ENCODE measurements around the gene SOBP. TPM values are rescaled to one million over a fixed set of nuclear protein-coding genes. Genes with fewer than 3 reads are reported as not detected.
A peak's percentile ranks its signal among the peaks of the same experiment; 100 is the strongest.
"Not testable (repeated sequence)": the region's sequence is repeated elsewhere in the genome, so short reads cannot be mapped to it uniquely, and the experiment has no call there.

SOBP gene
- total RNA-seq, 1 donor from 2014 or later: 18.5 TPM

DNA sequence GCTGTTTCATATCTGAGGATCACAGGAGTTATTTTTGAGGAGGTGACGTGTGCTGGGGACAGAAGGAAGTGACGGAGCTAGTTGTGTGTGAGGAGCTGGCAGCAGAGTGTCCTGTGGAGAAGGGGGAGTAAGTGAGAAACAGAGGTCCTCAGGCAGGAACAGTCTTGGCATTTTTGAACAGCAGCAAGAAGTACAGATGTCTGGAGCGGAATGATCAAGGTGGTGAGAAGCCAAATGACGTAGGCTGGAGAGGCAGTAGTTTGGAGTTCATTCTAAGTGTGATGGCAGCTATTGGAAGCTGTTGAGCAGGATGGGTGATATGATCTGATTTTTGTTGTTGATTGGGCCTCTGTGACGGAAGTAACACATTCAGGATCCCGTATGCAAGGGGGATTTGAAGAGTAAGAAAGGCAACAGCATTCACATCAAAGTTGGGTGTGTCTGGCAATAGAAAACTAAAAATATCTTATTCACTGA lies 52.3 kb downstream of the SOBP start:
- ATAC-seq (peak; percentile 10), DNase-seq (ENCODE audit: low spot score) (no peak)
- intact Hi-C loops (cut with DNase I): no loop called here

GRCh38 chr6:107543088-107543487 lies 53.2 kb downstream of the SOBP start:
- DNase-seq (ENCODE audit: low spot score) (no peak), ATAC-seq (no peak)
- intact Hi-C loops (cut with DNase I): no loop called here

- no peak for DNase-seq (ENCODE audit: low spot score)
- intact Hi-C loops (cut with DNase I): no loop called here
- no peak for ATAC-seq
Measured at GRCh38 chr6:107543567-107543966, 53.6 kb downstream of the SOBP start.

DNA sequence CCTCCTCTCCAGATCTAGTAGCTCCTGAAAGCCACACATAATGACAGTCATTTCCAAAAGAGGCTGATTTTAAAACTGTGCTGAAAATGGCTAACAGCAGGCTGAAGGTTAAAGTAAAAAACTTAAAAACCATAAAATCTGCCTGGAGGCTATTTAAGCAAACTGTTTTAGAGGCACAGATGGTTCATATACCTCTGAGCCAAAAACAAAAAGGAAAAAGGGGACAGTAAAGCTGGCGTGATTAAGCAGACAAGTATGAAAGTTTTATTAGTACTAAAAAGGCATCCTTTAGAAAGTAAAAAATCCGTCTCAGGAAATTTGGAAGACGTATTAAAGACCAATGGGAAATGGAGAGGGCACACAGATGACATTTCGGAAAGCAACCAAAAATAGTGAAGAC lies 55.8 kb downstream of the SOBP start:
- ATAC-seq (no peak), DNase-seq (ENCODE audit: low spot score) (no peak)
- intact Hi-C loops (cut with DNase I): no loop called here

DNA sequence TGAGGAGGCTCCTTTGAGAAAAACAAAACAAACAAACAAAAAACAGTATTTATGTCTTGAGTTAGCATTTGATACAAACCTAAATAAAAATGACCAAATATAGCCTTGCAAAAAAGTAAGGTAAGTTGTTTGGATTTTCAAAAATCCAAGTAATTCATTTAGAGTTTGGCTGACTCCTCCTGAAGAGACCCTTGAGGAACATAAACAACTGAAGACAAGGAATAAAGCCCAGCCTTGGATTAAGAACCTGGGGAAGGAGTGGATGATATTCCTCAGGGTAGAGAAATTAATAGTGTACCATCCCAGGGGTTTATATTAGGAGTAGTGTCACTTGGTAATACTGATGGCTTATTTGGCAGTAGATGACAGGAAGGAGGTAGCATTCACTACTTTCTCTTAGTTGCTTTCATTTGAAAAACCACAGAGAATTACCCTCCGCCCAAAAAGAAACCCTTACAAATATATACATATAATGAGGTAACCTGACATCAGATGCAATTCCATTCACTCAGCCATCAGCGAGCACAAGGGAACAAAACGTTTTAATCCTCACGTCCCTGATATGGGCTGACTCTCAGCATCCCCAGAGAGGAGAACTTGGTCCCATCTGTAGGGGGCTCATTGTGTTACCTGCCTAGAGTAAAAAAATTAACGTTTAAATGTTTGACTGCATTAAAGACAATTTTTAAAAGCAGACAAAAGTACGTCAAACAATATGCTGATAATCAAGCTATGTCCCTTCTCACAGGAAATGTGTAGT lies 57.0 kb downstream of the SOBP start:
- intact Hi-C loops (cut with DNase I): no loop called here
- DNase-seq (ENCODE audit: low spot score) (no peak), ATAC-seq (no peak)

DNA sequence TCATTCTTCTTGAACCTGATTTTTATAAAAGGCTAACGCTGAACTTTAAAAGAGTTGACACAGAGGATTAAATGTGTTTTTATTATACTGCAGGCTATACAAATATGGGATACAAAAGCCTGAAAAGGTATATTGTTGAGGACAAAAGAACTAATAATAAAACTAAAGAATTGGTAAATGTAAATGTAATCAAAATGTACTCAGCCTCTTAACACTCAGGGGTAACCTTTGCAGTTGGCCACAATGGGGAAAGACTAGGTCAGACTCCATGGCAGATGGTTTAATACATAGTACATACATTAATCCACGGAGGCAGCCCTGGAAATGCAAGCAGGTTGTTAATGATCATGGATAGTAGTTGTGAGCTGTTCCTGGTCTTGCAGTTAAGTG lies 57.5 kb downstream of the SOBP start:
- intact Hi-C loops (cut with DNase I): no loop called here
- DNase-seq (ENCODE audit: low spot score) (no peak), ATAC-seq (no peak)

GRCh38 chr6:107550241-107550840 lies 60.4 kb downstream of the SOBP start:
- intact Hi-C loops (cut with DNase I): no loop called here
- ATAC-seq (no peak), DNase-seq (ENCODE audit: low spot score) (no peak)

DNA sequence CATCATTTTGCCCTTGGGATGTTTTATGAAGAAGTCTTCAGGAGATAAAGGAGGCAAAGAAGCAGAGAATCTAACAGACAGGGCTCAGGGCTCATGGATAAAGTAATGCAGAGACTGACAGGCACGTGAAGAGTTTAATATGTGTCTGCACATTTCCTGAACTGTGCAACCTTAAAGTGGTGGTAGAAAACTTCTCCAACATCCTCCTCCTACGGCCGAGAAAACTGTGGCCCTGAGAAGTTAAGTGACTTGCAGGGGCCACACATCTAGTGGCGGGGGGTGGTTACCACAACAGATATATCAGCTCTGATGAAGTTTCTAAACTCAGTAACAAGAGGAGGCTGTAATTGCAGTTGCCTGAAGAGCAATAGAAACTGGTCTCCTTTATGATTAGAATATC lies 61.0 kb downstream of the SOBP start:
- ATAC-seq: no peak
- no peak for DNase-seq (ENCODE audit: low spot score)
- intact Hi-C loops (cut with DNase I): no loop called here

GRCh38 chr6:107553121-107553520 lies 63.2 kb downstream of the SOBP start:
- DNase-seq (ENCODE audit: low spot score); intact Hi-C loops (cut with DNase I); ATAC-seq: not testable (repeated sequence)

DNA sequence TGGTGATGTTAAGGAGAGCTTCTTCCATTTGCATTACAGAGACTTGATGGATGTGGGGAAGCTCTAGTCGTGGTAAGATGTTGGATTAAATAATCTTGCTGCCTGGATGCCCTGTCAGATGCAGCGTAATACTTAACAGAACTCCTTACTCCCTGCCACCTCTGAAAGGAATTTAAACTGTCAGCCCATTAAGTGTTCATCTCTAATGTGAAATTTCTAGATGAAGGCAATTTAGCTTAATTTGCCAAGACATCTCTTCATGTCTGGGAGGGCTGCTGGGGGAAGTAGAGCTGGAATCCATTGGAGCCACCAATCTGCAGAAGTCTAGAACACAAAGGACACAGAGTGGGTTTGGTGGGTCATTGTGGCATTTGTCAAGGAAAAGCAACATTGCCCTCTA lies 64.4 kb downstream of the SOBP start:
- intact Hi-C loops (cut with DNase I): no loop called here
- no peak for DNase-seq (ENCODE audit: low spot score)
- no peak for ATAC-seq

- no peak for ATAC-seq
- intact Hi-C loops (cut with DNase I): no loop called here
Measured at GRCh38 chr6:107554918-107555317, 65.0 kb downstream of the SOBP start.

DNA sequence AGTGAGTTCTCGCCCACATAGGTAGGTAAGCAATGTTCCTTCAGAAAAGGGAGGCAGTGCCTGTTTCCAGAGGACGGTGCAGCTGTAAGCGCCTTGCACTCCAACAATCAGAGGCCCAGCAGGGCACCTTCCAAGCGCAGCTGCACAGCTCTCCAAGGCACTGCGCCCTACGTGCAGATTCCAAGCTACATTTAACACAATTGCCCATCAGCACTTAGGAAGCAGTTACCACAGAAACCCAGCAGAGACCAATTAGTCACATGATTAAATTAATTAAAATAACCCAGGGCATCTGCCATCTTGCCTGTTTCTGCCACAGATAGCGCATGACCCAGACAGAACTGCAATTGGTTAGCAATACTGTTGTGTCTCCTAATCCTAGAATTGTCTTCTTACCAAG lies 65.5 kb downstream of the SOBP start:
- no peak for DNase-seq (ENCODE audit: low spot score)
- intact Hi-C loops (cut with DNase I): no loop called here
- ATAC-seq: no peak

More at GRCh38 chr6:107554918-107555317, 65.0 kb downstream of the SOBP start:
- no peak for DNase-seq (ENCODE audit: low spot score)

GRCh38 chr6:107556082-107556481 lies 66.2 kb downstream of the SOBP start:
- DNase-seq (ENCODE audit: low spot score): no peak
- intact Hi-C loops (cut with DNase I): no loop called here
- no peak for ATAC-seq

GRCh38 chr6:107557698-107558097 lies 67.8 kb downstream of the SOBP start:
- no peak for DNase-seq (ENCODE audit: low spot score)
- intact Hi-C loops (cut with DNase I): no loop called here
- no peak for ATAC-seq

GRCh38 chr6:107560657-107561056 lies 70.7 kb downstream of the SOBP start:
- ATAC-seq: peak; percentile 84
- DNase-seq (ENCODE audit: low spot score): no peak
- intact Hi-C loops (cut with DNase I): no loop called here

GRCh38 chr6:107561306-107561705 lies 71.4 kb downstream of the SOBP start:
- ATAC-seq: peak; percentile 89
- DNase-seq (ENCODE audit: low spot score): peak; percentile 69
- intact Hi-C loops (cut with DNase I): no loop called here

DNA sequence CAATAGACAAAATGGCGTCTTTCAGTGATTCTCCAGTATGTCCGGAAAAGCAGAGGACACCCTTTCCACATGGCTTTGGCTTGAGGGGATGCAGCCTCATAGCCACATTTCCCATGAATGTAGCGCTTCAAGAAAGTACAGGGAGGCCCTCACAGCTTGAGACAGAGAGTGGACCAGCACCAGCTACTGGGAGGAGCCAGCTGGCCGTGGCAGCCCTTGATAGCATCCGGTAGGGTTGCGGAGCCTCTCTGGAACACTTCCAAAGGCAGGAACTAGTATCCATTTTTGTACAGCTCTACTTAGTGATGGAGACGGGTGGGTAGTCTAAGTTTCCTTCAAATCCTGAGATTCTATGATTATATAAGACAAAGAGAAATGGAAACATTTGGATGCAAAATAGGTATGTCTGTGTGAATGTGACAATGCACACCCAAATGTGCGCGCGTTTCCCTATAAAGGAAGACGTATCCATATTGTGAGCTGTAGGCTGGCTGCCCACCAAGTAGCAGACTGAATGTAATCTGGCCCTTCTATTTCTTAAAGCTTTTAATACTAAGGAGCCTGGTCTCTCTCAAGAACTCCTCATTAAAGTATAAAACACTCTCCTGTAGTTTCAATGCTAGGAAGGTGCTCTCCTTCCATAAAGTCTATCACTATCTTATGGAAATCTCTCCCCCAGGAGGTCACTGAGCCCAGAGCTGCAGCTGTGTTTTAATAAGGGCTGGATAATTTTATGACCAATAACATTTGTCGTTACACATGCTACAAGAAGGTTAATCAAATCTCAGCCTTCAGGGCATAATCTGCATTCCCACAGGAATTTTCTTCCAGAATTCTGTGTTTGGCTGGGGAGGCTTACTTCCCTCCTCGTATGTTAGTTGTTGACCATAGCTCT lies 74.0 kb downstream of the SOBP start:
- intact Hi-C loops (cut with DNase I): no loop called here
- no peak for ATAC-seq
- no peak for DNase-seq (ENCODE audit: low spot score)

DNA sequence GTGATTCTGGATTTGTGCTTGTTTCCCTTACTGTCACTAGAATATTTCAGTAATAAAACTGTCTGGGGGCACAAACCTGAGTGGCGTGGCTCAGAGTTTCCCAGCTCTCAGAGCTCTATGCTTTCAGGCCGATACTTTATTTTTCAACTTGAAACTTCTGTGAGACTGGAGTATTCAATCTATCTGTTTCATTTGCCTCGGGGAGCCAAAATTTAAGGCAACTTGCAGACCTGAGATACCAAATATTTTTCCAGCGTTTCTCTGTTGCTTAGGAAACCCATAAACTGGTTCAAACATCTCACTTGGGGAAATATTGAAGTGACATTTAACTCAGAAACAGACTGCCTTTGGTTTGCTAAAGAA lies 74.7 kb downstream of the SOBP start:
- ATAC-seq: no peak
- no peak for DNase-seq (ENCODE audit: low spot score)
- intact Hi-C loops (cut with DNase I): no loop called here

DNA sequence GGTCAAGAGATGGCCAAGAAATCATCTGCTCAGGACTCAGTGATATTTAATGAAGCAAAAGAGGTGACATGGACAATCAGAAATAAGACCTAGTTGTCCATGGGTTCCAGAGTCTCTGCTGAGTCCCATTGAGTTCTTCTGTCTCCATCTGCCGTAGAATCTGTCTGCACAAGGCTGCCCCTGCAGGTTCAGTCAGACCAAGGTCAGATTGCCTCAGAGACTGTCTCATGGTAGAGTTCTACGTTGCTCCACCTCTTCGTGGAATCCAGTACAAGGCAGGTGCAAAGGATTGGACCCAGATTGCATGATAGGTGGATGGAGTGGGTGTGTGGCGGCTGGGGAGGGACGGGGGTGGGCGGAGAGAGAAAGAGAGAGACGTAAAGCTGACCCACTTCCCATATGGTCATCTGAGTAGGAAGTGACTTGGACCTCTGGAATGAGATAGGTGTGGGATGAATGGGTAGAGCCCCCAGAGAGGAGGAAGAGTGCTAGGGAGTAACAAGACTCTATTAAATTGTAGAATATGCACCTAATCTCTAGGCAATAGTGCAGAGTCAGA lies 75.3 kb downstream of the SOBP start:
- ATAC-seq (no peak), DNase-seq (ENCODE audit: low spot score) (no peak)
- intact Hi-C loops (cut with DNase I): no loop called here

DNA sequence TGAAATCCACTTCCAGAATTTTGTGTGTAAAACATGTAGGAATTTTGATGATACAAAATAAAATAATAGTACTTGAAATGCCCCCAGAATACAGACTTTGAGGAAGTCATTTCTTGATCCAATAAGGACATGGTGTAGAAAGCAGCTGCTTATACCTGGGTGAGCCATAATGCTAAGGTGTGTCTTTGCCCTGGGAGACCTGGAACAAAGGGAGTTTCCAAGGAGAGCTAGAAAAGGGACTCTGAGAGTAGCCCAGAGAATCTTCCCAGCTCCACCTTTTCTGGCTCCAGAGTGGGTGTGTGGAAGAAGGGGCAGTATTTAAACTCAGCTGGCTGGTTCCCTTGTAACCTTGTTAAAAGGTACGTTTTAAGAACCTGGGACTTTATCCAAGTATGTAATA lies 77.7 kb downstream of the SOBP start:
- DNase-seq (ENCODE audit: low spot score): no peak
- intact Hi-C loops (cut with DNase I): no loop called here
- ATAC-seq: no peak
